Mesothelial cell of epicardium (in vitro differentiated cells): ENCODE results near the gene APOC4. TPM values are rescaled to one million over a fixed set of nuclear protein-coding genes. Genes with fewer than 3 reads are reported as not detected.
A peak's percentile ranks its signal among the peaks of the same experiment; 100 is the strongest.

Experiments
- DNase-seq, 2 experiments: peaks; one replicate each; pipeline ENCODE4 v3.0.0; 2021; ENCODE audit warnings: low spot score in 2 of 2; ENCODE audit not compliant: unreplicated experiment in 2 of 2
- H3K27ac Mint-ChIP-seq: 2 replicates; pipeline ENCODE4 v1.8.0; 2021; ENCODE audit warnings: mixed read lengths
- H3K27me3 Mint-ChIP-seq: 2 replicates; pipeline ENCODE4 v1.8.0; 2021; ENCODE audit warnings: low read depth, mixed read lengths
- H3K36me3 Mint-ChIP-seq: 2 replicates; pipeline ENCODE4 v1.8.0; 2021; ENCODE audit warnings: mixed read lengths
- H3K4me1 Mint-ChIP-seq: 2 replicates; pipeline ENCODE4 v1.8.0; 2021; ENCODE audit warnings: mixed read lengths
- H3K4me3 Mint-ChIP-seq: 2 replicates; pipeline ENCODE4 v1.8.0; 2021; ENCODE audit warnings: mild to moderate bottlenecking, moderate library complexity, mixed read lengths
- H3K9me3 Mint-ChIP-seq: 2 replicates; pipeline ENCODE4 v1.8.0; 2021; ENCODE audit warnings: mixed read lengths
- total RNA-seq: library from RNA; stranded (reverse); gene quantifications from 3 replicates; pipeline ENCODE4 v1.2.1, GENCODE V29; 2021
- TF ChIP-seq, protein P1 (sequence below): fragments of 200-600 bp; sonication (generic); IDR thresholded peaks from one replicate; pipeline ENCODE4 v1.5.0; 2021; ENCODE audit warnings: antibody characterized with exemption; ENCODE audit not compliant: unreplicated experiment

The APOC4 gene
- total RNA-seq, 1 donor from 2014 or later: not detected

DNA sequence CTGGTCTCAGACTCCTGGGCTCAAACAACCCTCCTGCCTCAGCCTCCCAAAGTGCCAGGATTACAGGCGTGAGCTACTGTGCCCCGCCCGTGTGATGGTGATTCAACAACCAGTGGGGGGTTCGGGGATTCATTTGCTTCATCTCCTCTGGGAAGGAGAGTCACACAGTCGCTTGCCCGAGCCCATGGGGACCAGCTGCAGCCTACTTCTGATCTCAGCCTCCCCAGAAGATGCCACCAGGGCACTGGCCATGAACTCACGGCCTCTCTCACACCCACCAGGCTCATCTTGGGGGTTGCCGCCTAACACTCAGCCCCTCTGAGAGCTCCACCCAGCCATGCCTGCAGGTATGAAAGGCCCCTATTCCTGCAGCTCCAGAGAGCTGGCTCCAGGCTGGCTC, 44.2 kb upstream of the APOC4 start:
- peaks cover 30% of the 10 kb centered on the region for H3K36me3 Mint-ChIP-seq
- H3K27ac Mint-ChIP-seq: no peak overlapping the region
- TF ChIP-seq, protein P1, sequence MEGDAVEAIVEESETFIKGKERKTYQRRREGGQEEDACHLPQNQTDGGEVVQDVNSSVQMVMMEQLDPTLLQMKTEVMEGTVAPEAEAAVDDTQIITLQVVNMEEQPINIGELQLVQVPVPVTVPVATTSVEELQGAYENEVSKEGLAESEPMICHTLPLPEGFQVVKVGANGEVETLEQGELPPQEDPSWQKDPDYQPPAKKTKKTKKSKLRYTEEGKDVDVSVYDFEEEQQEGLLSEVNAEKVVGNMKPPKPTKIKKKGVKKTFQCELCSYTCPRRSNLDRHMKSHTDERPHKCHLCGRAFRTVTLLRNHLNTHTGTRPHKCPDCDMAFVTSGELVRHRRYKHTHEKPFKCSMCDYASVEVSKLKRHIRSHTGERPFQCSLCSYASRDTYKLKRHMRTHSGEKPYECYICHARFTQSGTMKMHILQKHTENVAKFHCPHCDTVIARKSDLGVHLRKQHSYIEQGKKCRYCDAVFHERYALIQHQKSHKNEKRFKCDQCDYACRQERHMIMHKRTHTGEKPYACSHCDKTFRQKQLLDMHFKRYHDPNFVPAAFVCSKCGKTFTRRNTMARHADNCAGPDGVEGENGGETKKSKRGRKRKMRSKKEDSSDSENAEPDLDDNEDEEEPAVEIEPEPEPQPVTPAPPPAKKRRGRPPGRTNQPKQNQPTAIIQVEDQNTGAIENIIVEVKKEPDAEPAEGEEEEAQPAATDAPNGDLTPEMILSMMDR: no peak
- H3K9me3 Mint-ChIP-seq: no peaks in the 10 kb centered on the region
- H3K4me1 Mint-ChIP-seq: no peaks in the 10 kb centered on the region
- H3K27me3 Mint-ChIP-seq: no peaks in the 10 kb centered on the region
- no peak for DNase-seq
- H3K4me3 Mint-ChIP-seq: no peak overlapping the region

DNA sequence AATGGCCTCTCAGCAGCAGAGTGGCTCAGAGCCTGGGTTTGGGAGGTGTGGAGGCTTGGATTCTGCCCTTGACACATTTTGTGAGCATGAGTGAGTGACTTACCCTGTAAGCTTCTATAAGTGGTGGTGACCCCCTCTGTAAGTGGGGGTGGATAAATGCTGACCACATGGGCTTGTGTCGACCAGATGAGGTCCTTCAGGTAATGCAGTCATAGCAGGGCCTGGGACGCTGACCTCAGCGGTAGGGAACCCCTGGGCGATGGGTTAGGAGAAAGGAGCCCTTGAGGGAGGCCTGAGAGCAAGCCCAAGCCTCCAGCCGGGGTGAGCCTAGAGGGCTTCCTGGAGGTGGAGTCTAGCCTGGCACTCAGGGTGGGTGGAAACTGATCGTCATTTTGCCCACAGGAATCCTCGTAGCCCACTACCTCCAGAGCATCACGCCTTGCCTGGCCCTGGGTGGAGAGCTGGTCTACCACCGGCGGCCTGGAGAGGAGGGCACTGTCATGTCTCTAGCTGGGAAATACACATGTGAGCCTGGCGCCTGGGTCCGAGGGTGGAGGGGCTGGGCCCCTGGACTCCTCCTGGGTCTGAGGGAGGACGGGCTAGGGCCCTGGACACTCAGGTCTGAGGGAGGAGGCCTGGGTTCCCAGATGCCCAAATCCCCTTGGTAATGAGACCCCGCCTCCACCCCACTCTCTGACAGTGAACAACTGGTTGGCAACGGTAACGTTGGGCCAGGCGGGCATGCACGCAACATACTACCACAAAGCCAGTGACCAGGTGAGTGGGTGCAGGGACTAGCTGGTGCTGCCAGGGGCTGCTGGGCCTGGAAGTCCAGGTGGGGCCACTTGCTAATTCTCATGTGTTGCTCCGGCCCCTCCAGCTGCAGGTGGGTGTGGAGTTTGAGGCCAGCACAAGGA, 41.5 kb upstream of the APOC4 start:
- TF ChIP-seq, protein P1: no peak
- no peak for DNase-seq
- Mint-ChIP-seq H3K4me1 (peaks cover 3% of the 10 kb centered on the region), H3K4me3 (no peak overlapping the region), H3K27ac (no peak overlapping the region), H3K9me3 (no peaks in the 10 kb centered on the region), H3K27me3 (no peaks in the 10 kb centered on the region), H3K36me3 (peaks cover 23% of the 10 kb centered on the region)

DNA sequence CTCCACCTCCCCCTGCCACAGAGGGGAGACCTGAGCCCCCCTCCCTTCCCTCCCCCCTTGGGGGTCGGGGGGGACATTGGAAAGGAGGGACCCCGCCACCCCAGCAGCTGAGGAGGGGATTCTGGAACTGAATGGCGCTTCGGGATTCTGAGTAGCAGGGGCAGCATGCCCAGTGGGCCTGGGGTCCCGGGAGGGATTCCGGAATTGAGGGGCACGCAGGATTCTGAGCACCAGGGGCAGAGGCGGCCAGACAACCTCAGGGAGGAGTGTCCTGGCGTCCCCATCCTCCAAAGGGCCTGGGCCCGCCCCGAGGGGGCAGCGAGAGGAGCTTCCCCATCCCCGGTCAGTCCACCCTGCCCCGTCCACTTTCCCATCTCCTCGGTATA, 38.8 kb upstream of the APOC4 start:
- Mint-ChIP-seq H3K4me3 (no peak overlapping the region), H3K27me3 (no peaks in the 10 kb centered on the region), H3K4me1 (peaks cover 16% of the 10 kb centered on the region), H3K27ac (no peak overlapping the region), H3K36me3 (peaks cover 14% of the 10 kb centered on the region), H3K9me3 (no peaks in the 10 kb centered on the region)
- no peak for DNase-seq
- TF ChIP-seq, protein P1: no peak

DNA sequence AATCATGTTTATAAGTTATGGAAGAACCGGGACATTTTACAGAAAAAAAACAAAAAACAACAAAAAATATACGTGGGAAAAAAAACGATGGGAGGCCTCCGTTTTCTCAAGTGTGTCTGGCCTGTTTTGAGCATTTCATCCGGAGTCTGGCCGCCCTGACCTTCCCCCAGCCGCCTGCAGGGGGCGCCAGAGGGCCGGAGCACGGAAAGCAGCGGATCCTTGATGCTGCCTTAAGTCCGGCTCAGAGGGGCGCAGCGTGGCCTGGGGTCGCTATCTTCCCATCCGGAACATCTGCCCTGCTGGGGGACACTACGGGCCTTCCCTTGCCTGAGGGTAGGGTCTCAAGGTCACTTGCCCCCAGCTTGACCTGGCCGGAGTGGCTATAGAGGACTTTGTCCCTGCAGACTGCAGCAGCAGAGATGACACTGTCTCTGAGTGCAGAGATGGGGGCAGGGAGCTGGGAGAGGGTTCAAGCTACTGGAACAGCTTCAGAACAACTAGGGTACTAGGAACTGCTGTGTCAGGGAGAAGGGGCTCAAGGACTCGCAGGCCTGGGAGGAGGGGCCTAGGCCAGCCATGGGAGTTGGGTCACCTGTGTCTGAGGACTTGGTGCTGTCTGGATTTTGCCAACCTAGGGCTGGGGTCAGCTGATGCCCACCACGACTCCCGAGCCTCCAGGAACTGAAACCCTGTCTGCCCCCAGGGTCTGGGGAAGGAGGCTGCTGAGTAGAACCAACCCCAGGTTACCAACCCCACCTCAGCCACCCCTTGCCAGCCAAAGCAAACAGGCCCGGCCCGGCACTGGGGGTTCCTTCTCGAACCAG, 38.2 kb upstream of the APOC4 start:
- peak overlapping the region; percentile 30 for H3K27ac Mint-ChIP-seq
- H3K36me3 Mint-ChIP-seq: peaks cover 14% of the 10 kb centered on the region
- no peaks in the 10 kb centered on the region for H3K9me3 Mint-ChIP-seq
- H3K4me1 Mint-ChIP-seq: peaks cover 16% of the 10 kb centered on the region
- TF ChIP-seq, protein P1: peak; percentile 98
- H3K27me3 Mint-ChIP-seq: no peaks in the 10 kb centered on the region
- peak; percentile 67 to 89 for DNase-seq
- H3K4me3 Mint-ChIP-seq: peak overlapping the region; percentile 20

DNA sequence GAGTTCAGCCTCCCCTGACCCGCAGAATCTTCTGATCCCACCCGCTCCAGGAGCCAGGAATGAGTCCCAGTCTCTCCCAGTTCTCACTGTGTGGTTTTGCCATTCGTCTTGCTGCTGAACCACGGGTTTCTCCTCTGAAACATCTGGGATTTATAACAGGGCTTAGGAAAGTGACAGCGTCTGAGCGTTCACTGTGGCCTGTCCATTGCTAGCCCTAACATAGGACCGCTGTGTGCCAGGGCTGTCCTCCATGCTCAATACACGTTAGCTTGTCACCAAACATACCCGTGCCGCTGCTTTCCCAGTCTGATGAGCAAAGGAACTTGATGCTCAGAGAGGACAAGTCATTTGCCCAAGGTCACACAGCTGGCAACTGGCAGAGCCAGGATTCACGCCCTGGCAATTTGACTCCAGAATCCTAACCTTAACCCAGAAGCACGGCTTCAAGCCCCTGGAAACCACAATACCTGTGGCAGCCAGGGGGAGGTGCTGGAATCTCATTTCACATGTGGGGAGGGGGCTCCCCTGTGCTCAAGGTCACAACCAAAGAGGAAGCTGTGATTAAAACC, 37.5 kb upstream of the APOC4 start:
- no peak for DNase-seq
- Mint-ChIP-seq H3K4me3 (peak overlapping the region; percentile 17), H3K9me3 (no peaks in the 10 kb centered on the region), H3K4me1 (peaks cover 16% of the 10 kb centered on the region), H3K27me3 (no peaks in the 10 kb centered on the region), H3K36me3 (peaks cover 15% of the 10 kb centered on the region), H3K27ac (peak overlapping the region; percentile 30)
- TF ChIP-seq, protein P1: no peak
